NCI-H2081 (cell line): ENCODE results near the gene KRI1.
A peak's percentile ranks its signal among the peaks of the same experiment; 100 is the strongest.

Experiments used
- DNase-seq, 2 experiments: peaks; one replicate each; lab custom pipeline; 2025; lab: John Stamatoyannopoulos, UW

KRI1 gene

GRCh38 chr19:10565567-10566407 lies at the start of gene KRI1:
Gene KRI1 (minus strand): TSS chr19:10566010. CDS start chr19:10565999, 11 bp downstream.
- peak; percentile 96 to 98 for DNase-seq

- no peak for DNase-seq
Observed at GRCh38 chr19:10612499-10613119, 46.8 kb upstream of the KRI1 start.

- no peak for DNase-seq
Observed at GRCh38 chr19:10611907-10612306, 46.1 kb upstream of the KRI1 start.

- DNase-seq, result no peak
Observed at GRCh38 chr19:10604460-10604980, 38.7 kb upstream of the KRI1 start.

GRCh38 chr19:10603873-10604459 lies 38.2 kb upstream of the KRI1 start:
- no peak for DNase-seq

- DNase-seq, result no peak
Observed at GRCh38 chr19:10603084-10603872, 37.5 kb upstream of the KRI1 start.

- DNase-seq, result peak; percentile 40 to 70
Observed at GRCh38 chr19:10602330-10603083, 36.7 kb upstream of the KRI1 start.

GRCh38 chr19:10601999-10602329 lies 36.2 kb upstream of the KRI1 start:
- DNase-seq, result no peak

- DNase-seq, result no peak
Observed at GRCh38 chr19:10600149-10600548, 34.3 kb upstream of the KRI1 start.

- no peak for DNase-seq
Observed at GRCh38 chr19:10593820-10594637, 28.2 kb upstream of the KRI1 start.

- no peak for DNase-seq
Observed at GRCh38 chr19:10593148-10593547, 27.3 kb upstream of the KRI1 start.

- no peak for DNase-seq
Observed at GRCh38 chr19:10587839-10588150, 22.0 kb upstream of the KRI1 start.

GRCh38 chr19:10587022-10587838 lies 21.4 kb upstream of the KRI1 start, which contains the start of gene AP1M2:
Gene AP1M2 (minus strand): TSS chr19:10587312. CDS start chr19:10587231, 81 bp downstream.
- DNase-seq, result peak; percentile 46 to 65

- DNase-seq, result no peak
Observed at GRCh38 chr19:10586396-10586795, 20.6 kb upstream of the KRI1 start.

- no peak for DNase-seq
Observed at GRCh38 chr19:10583036-10583776, 17.4 kb upstream of the KRI1 start.

GRCh38 chr19:10582091-10582490 lies 16.3 kb upstream of the KRI1 start:
- DNase-seq, result no peak

- peak; percentile 83 to 84 for DNase-seq
Observed at GRCh38 chr19:10580979-10581631, 15.3 kb upstream of the KRI1 start.

- DNase-seq, result no peak
Observed at GRCh38 chr19:10577951-10578350, 12.1 kb upstream of the KRI1 start.
